Suprapubic skin (tissue), 4 donors: ENCODE data around the gene FILIP1L. TPM values are rescaled to one million over a fixed set of nuclear protein-coding genes. Genes with fewer than 3 reads are reported as not detected.

Experiments used
- DNase-seq, 2 donors: peaks; one replicate each; pipeline ENCODE4 v3.0.0-alpha.2; 2019; ENCODE audit warnings: low spot score in 2 of 2
- H3K27ac ChIP-seq: fragments of 200-600 bp; sonication (generic); one replicate; pipeline ENCODE4 v1.5.1; 2019
- H3K27me3 ChIP-seq: fragments of 200-600 bp; sonication (generic); one replicate; pipeline ENCODE4 v1.5.1; 2019
- H3K36me3 ChIP-seq: fragments of 200-600 bp; sonication (generic); one replicate; pipeline ENCODE4 v1.5.1; 2019
- H3K4me1 ChIP-seq: fragments of 200-600 bp; sonication (generic); one replicate; pipeline ENCODE4 v1.5.1; 2019
- H3K4me3 ChIP-seq: fragments of 200-600 bp; sonication (generic); one replicate; pipeline ENCODE4 v1.5.1; 2019; ENCODE audit warnings: mild to moderate bottlenecking
- H3K9me3 ChIP-seq: fragments of 200-600 bp; sonication (generic); one replicate; pipeline ENCODE4 v1.5.1; 2019
- EP300 ChIP-seq: sonication (generic); formaldehyde crosslinking; IDR thresholded peaks from one replicate; pipeline ENCODE4 v1.6.1; 2017; ENCODE audit warnings: antibody characterized with exemption
- POLR2A ChIP-seq, 2 donors: fragments of 450-650 bp; IDR thresholded peaks; one replicate each; pipeline ENCODE4 v1.6.1; 2017; ENCODE audit warnings: antibody characterized with exemption in 2 of 2, mild to moderate bottlenecking in 2 of 2, moderate library complexity in 2 of 2
- POLR2AphosphoS5 ChIP-seq, 3 donors: sonication (generic); formaldehyde crosslinking; IDR thresholded peaks; one replicate each; pipeline ENCODE4 v1.6.1; 2017; ENCODE audit warnings: antibody characterized with exemption in 3 of 3
- WGBS: methylation state at CpG from one replicate; pipeline ENCODE4 v1.1.5; 2018; 5-methylcytosine and 5-hydroxymethylcytosine counted together
- total RNA-seq, 4 donors: library from RNA; depleted of rRNA; stranded (reverse); fragments of >200 nt; gene quantifications; one replicate each; pipeline ENCODE4 v1.1.0, GENCODE V29; 2016
- TF ChIP-seq, protein P1 (sequence below), 2 donors: fragments of 200-600 bp in 1 of 2; fragments of 450-650 bp in 1 of 2; sonication (generic) in 1 of 2; IDR thresholded peaks; one replicate each; pipeline ENCODE4 v1.5.1; 2016 to 2019; ENCODE audit warnings: antibody characterized with exemption in 2 of 2, mild to moderate bottlenecking in 1 of 2, moderate library complexity in 1 of 2

The FILIP1L gene
- total RNA-seq, 4 donors from 2014 or later, result 14.0 to 19.9 (median 15.9) TPM

DNA sequence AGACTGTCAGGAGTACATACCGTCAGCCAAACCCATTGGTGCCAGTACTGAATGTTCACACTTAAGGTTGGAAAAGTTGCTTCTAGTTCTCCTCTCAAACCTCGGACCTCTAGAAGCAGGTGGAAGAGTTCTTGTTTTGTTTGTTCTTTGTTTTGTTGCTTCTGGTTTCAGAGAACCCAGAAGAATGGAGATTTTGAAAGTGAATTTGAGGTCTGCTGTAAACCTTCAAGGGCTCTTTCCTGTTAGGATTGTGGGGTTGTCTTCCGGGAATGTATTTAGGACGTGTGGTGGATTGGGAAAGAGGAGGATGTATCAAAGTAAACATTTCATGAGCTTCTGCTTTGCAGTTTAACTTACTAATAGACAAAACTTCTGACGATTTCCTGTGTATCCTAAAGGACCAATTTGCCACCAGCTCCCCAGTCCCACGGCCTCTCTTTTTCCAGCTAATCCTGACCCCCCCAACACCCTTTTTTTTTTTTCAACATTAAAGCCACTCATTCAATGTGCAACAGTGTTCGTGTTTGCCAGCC is 50.3 kb downstream of the FILIP1L start:
- no peaks in the 10 kb centered on the region for H3K9me3 ChIP-seq
- no peak overlapping the region for H3K4me3 ChIP-seq
- H3K27me3 ChIP-seq, result no peaks in the 10 kb centered on the region
- 73% methylated on average over 7 of the region's 7 CpGs for WGBS
- DNase-seq, result no peak
- no peak overlapping the region for H3K27ac ChIP-seq
- peaks cover 3% of the 10 kb centered on the region for H3K4me1 ChIP-seq
- H3K36me3 ChIP-seq, result no peaks in the 10 kb centered on the region
- TF ChIP-seq POLR2AphosphoS5 (IDR thresholded peaks at IDR 0.05) (no peak), POLR2A (IDR thresholded peaks at IDR 0.05) (no peak), EP300 (no peak)
- TF ChIP-seq, protein P1, sequence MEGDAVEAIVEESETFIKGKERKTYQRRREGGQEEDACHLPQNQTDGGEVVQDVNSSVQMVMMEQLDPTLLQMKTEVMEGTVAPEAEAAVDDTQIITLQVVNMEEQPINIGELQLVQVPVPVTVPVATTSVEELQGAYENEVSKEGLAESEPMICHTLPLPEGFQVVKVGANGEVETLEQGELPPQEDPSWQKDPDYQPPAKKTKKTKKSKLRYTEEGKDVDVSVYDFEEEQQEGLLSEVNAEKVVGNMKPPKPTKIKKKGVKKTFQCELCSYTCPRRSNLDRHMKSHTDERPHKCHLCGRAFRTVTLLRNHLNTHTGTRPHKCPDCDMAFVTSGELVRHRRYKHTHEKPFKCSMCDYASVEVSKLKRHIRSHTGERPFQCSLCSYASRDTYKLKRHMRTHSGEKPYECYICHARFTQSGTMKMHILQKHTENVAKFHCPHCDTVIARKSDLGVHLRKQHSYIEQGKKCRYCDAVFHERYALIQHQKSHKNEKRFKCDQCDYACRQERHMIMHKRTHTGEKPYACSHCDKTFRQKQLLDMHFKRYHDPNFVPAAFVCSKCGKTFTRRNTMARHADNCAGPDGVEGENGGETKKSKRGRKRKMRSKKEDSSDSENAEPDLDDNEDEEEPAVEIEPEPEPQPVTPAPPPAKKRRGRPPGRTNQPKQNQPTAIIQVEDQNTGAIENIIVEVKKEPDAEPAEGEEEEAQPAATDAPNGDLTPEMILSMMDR (IDR thresholded peaks at IDR 0.05), result no peak

DNA sequence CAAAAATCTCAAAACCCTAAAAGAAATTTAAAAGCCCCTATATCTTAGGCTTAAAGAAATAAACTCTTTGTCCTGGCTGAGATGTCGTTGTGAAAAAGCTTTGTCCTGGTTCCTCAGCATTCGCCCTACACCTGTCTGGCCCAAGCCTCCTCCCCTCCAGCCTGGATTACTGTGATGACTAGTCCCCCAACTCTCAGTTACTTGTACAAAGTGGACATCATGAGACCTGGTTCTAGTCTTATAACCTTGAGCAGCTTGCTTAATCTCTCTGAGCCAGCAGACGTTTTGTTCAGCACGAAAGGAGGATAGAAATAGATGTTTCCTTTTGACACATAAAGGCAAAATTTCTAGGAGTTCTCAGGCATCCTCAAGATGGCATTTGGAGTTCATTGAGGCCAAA is 51.6 kb downstream of the FILIP1L start:
- no peak overlapping the region for H3K4me3 ChIP-seq
- no peaks in the 10 kb centered on the region for H3K36me3 ChIP-seq
- no peaks in the 10 kb centered on the region for H3K9me3 ChIP-seq
- H3K4me1 ChIP-seq, result no peaks in the 10 kb centered on the region
- 83% methylated on average over 4 of the region's 4 CpGs for WGBS
- no peak overlapping the region for H3K27ac ChIP-seq
- DNase-seq, result no peak
- TF ChIP-seq, protein P1 (IDR thresholded peaks at IDR 0.05), result no peak
- TF ChIP-seq EP300 (no peak), POLR2AphosphoS5 (IDR thresholded peaks at IDR 0.05) (no peak), POLR2A (IDR thresholded peaks at IDR 0.05) (no peak)
- no peaks in the 10 kb centered on the region for H3K27me3 ChIP-seq

DNA sequence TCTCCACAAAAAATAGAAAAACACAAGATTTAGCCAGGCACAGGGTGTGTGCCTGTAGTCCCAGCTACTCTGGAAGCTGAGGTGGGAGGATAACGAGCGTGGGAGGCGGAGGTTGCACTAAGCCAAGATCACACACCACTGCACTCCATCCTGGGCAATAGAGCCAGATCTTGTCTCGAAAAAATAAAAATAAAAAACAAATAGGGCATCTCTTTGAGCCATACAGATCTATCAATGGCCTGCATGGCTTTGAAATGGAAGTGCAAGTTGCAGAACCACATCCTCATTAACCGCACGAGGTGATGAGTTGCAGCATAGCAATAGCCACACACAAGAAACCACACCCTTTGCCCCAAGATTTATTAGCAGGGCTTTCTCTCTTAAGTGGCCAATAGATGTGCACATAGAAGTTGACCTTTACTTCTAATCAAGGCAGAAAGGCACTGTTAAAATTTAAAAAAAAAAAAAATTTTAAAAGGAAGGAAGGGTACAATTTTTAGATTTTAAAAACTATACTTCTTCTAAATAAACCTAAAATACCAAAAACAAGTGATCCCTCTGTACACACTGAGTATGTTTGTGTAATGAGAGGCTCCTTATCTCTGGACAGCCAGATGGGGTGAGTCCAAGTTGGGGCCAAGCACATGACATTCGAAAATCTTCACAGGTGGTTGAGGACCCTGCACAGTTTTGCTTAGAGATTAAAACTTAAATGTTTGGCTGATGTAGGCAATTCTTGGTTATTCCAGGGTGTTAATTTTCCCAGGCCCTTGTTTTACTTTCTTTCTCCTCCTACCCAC is 53.4 kb downstream of the FILIP1L start:
- Histone ChIP-seq H3K36me3 (no peaks in the 10 kb centered on the region), H3K27ac (no peak overlapping the region), H3K4me3 (no peak overlapping the region), H3K27me3 (no peaks in the 10 kb centered on the region), H3K9me3 (no peaks in the 10 kb centered on the region), H3K4me1 (no peaks in the 10 kb centered on the region)
- TF ChIP-seq EP300 (no peak), POLR2A (IDR thresholded peaks at IDR 0.05) (no peak), POLR2AphosphoS5 (IDR thresholded peaks at IDR 0.05) (no peak)
- TF ChIP-seq, protein P1 (IDR thresholded peaks at IDR 0.05), result no peak
- WGBS, result 73% methylated on average over 7 of the region's 7 CpGs
- DNase-seq, result no peak

DNA sequence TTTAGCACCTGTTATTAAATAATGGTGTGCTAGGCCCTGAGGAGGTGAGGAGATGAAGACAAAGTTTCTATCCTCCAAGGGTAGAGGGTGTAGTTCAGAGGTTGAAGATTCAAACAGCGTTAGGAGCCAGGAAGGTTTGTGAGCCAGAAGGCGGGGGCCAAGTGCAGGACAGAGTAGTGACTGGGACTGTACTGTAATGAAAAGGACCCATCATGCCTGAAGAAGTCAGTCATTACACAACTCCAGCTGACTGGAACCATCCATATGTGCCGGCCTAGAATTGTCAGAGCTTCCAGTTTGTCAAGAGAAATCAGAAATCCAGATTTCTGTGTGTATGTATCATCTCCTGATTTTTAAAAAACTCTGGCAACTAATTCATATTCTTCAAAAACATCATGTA is 54.8 kb downstream of the FILIP1L start:
- no peaks in the 10 kb centered on the region for H3K36me3 ChIP-seq
- TF ChIP-seq POLR2AphosphoS5 (IDR thresholded peaks at IDR 0.05), result no peak
- no peak for TF ChIP-seq POLR2A (IDR thresholded peaks at IDR 0.05)
- TF ChIP-seq, protein P1 (IDR thresholded peaks at IDR 0.05), result no peak
- TF ChIP-seq EP300, result no peak
- no peaks in the 10 kb centered on the region for H3K4me1 ChIP-seq
- H3K9me3 ChIP-seq, result no peaks in the 10 kb centered on the region
- no peak for DNase-seq
- no peaks in the 10 kb centered on the region for H3K27me3 ChIP-seq
- 91% methylated on average over 3 of the region's 3 CpGs for WGBS
- no peak overlapping the region for H3K27ac ChIP-seq
- H3K4me3 ChIP-seq, result no peak overlapping the region

DNA sequence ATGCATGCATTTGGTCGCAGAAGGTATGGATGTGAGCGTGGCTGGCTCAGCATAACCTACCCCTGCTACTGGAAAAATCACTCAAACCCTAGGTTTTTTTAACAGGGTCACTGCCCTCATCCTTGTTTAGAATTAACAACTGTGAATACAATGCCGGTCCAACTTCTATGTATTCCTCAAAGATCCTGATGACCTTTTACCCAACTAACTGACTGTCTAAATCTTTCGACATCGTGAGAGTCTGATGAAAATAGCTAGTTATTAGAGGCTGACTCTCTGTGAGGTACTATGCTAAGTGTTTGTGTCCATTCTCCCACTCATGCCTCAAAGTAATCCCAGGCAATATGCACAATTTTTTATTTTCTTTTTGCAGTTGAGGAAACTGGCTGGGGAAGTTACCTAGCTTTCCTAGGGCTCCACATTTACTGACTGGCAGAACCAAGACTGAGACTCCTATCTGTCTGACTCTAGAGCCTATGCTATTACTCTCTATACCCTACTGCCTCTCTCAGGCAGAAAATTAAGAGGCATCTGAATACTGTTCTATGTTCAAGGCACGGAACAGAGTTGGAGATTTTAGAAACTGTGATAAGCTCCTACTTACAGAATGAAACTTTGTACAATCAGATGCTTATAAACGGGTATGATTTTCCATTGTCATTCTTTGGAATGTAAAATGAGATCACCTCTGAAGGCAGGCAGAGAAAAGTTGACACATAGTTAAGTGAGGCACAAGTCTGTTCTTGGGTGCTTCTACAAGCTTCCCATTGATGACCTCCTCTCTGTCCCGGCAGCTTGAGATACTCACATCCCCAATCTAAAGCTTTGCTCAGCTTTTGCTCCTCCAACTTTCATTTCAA is 56.4 kb downstream of the FILIP1L start:
- no peak overlapping the region for H3K4me3 ChIP-seq
- WGBS, result 90% methylated on average over 8 of the region's 8 CpGs
- H3K9me3 ChIP-seq, result no peaks in the 10 kb centered on the region
- H3K4me1 ChIP-seq, result no peaks in the 10 kb centered on the region
- H3K36me3 ChIP-seq, result no peaks in the 10 kb centered on the region
- no peaks in the 10 kb centered on the region for H3K27me3 ChIP-seq
- no peak for DNase-seq
- TF ChIP-seq POLR2AphosphoS5 (IDR thresholded peaks at IDR 0.05) (no peak), POLR2A (IDR thresholded peaks at IDR 0.05) (no peak), EP300 (no peak)
- TF ChIP-seq, protein P1 (IDR thresholded peaks at IDR 0.05), result no peak
- H3K27ac ChIP-seq, result no peak overlapping the region
